Gastrocnemius medialis (tissue), 4 donors: ENCODE results near the gene MOGAT2. TPM values are rescaled to one million over a fixed set of nuclear protein-coding genes. Genes with fewer than 3 reads are reported as not detected.

Source experiments
- ATAC-seq, 2 donors: fragments of 150-250 bp; one replicate each; pipeline ENCODE4 v1.9.1; 2016
- DNase-seq, 2 donors: peaks; one replicate each; pipeline ENCODE4 v3.0.0-alpha.2; 2019
- H3K27ac ChIP-seq, 4 donors: fragments of 200-600 bp; sonication (generic); 1 replicate in 1 of 4; 2 replicates in 3 of 4; pipeline ENCODE4 v1.5.1; 2016 to 2018; ENCODE audit warnings: mild to moderate bottlenecking in 2 of 4, moderate library complexity in 1 of 4
- H3K27me3 ChIP-seq, 3 donors: fragments of 200-600 bp; sonication (generic) in 2 of 3; 1 replicate in 1 of 3; 2 replicates in 2 of 3; pipeline versions ENCODE4 v1.5.1 to v1.6.0; 2016 to 2019; ENCODE audit warnings: mild to moderate bottlenecking in 1 of 3, moderate library complexity in 1 of 3
- H3K36me3 ChIP-seq, 2 donors: fragments of 200-600 bp; sonication (generic) in 1 of 2; one replicate each; pipeline ENCODE4 v1.5.1; 2017 to 2018
- H3K4me1 ChIP-seq, 2 donors: fragments of 200-600 bp; sonication (generic) in 1 of 2; one replicate each; pipeline ENCODE4 v1.5.1; 2016 to 2017; ENCODE audit warnings: mild to moderate bottlenecking in 2 of 2
- H3K4me3 ChIP-seq, 4 donors: fragments of 200-600 bp; sonication (generic) in 3 of 4; 1 replicate in 1 of 4; 2 replicates in 3 of 4; pipeline ENCODE4 v1.5.1; 2016 to 2019; ENCODE audit warnings: mild to moderate bottlenecking in 2 of 4
- H3K9me3 ChIP-seq, 3 donors: fragments of 200-600 bp; sonication (generic) in 2 of 3; 1 replicate in 1 of 3; 2 replicates in 2 of 3; pipeline ENCODE4 v1.5.1; 2016 to 2019
- CTCF ChIP-seq, 5 experiments: fragments of 450-650 bp in 3 of 5; fragments of 200-600 bp in 2 of 5; sonication (generic) in 2 of 5; IDR thresholded peaks in 4 of 5; conservative IDR thresholded peaks in 1 of 5; 1 replicate in 4 of 5; 2 replicates in 1 of 5; pipeline ENCODE4 v1.5.1; 2016 to 2019; ENCODE audit warnings: antibody characterized with exemption in 5 of 5, mild to moderate bottlenecking in 3 of 5, moderate library complexity in 3 of 5
- POLR2A ChIP-seq, 2 donors: fragments of 450-650 bp; IDR thresholded peaks; one replicate each; pipeline ENCODE4 v1.6.1; 2017; ENCODE audit warnings: antibody characterized with exemption in 2 of 2, mild to moderate bottlenecking in 2 of 2, moderate library complexity in 2 of 2
- in situ Hi-C, 4 donors: fragments of 200-750 bp; cut with MboI; loops; one replicate each; pipeline versions ENCODE4 v1.15.0 to v1.8.0; 2017; ENCODE audit warnings: low sequenced_read_pairs in 4 of 4
- intact Hi-C: fragments of 100-400 bp; cut with DNase I; formaldehyde crosslinking; loops from one replicate; pipeline ENCODE4 v1.15.1; 2023; ENCODE audit warnings: low total_unique reads
- total RNA-seq, 4 donors: library from RNA; depleted of rRNA; stranded (reverse); fragments of >200 nt; gene quantifications; one replicate each; pipeline versions ENCODE4 v1.1.0 to v1.2.3, GENCODE V29; 2016

MOGAT2 gene
- total RNA-seq, 4 donors from 2014 or later: 0.10 to 0.66 (median 0.49) TPM; not detected in 1

- DNase-seq (no peak), ATAC-seq (no peak)
- no peaks in the 10 kb centered on the region for H3K36me3 ChIP-seq
- TF ChIP-seq POLR2A (IDR thresholded peaks at IDR 0.05) (no peak), CTCF (IDR thresholded peaks at IDR 0.05 in 4 of 5, conservative IDR thresholded peaks at IDR 0.05 in 1 of 5) (no peak)
- peaks cover 0 to 4% of the 10 kb centered on the region in 2 donors for H3K4me1 ChIP-seq
- in situ Hi-C loops (loop anchor here in 1 of 4 donors (10.0 kb wide), 1 partner anchor 142 kb away; no protein-coding TSS in a partner anchor), intact Hi-C loops (loop anchor here (1.0 kb wide), 1 partner anchor 46 kb away; the partner anchor contains the start of gene DGAT2)
- H3K27me3 ChIP-seq: no peaks in the 10 kb centered on the region
- H3K27ac ChIP-seq: no peak overlapping the region
- H3K4me3 ChIP-seq: no peak overlapping the region
- H3K9me3 ChIP-seq: no peaks in the 10 kb centered on the region
These were observed 5.0 kb downstream of the MOGAT2 start for GRCh38 chr11:75722669-75723042.

GRCh38 chr11:75725547-75726320, 8.1 kb downstream of the MOGAT2 start:
- no peaks in the 10 kb centered on the region for H3K9me3 ChIP-seq
- in situ Hi-C loops (loop anchor here in 1 of 4 donors (10.0 kb wide), 1 partner anchor 139 kb away; no protein-coding TSS in a partner anchor), intact Hi-C loops (no loop called here)
- peaks cover 0 to 7% of the 10 kb centered on the region in 2 donors for H3K4me1 ChIP-seq
- H3K27me3 ChIP-seq: no peaks in the 10 kb centered on the region
- no peak overlapping the region for H3K27ac ChIP-seq
- DNase-seq (no peak), ATAC-seq (no peak)
- TF ChIP-seq CTCF (IDR thresholded peaks at IDR 0.05 in 4 of 5, conservative IDR thresholded peaks at IDR 0.05 in 1 of 5) (no peak), POLR2A (IDR thresholded peaks at IDR 0.05) (no peak)
- H3K4me3 ChIP-seq: no peak overlapping the region
- no peaks in the 10 kb centered on the region for H3K36me3 ChIP-seq

GRCh38 chr11:75728992-75729391, 11.4 kb downstream of the MOGAT2 start:
- in situ Hi-C loops: loop anchor here in 1 of 4 donors (10.0 kb wide), 1 partner anchor 136 kb away; no protein-coding TSS in a partner anchor
- no peaks in the 10 kb centered on the region for H3K9me3 ChIP-seq
- ATAC-seq (peak in 1 of 2 donors; percentile 70), DNase-seq (no peak)
- TF ChIP-seq POLR2A (IDR thresholded peaks at IDR 0.05) (no peak), CTCF (IDR thresholded peaks at IDR 0.05 in 4 of 5, conservative IDR thresholded peaks at IDR 0.05 in 1 of 5) (no peak)
- H3K36me3 ChIP-seq: no peaks in the 10 kb centered on the region
- no peaks in the 10 kb centered on the region for H3K27me3 ChIP-seq
- intact Hi-C loops: no loop called here
- no peak overlapping the region for H3K4me3 ChIP-seq
- peaks cover 5 to 15% of the 10 kb centered on the region in 2 donors for H3K4me1 ChIP-seq
- H3K27ac ChIP-seq: peak overlapping the region in 1 of 4 donors; percentile 19

GRCh38 chr11:75731095-75731494, 13.5 kb downstream of the MOGAT2 start:
- DNase-seq (no peak), ATAC-seq (no peak)
- Histone ChIP-seq H3K36me3 (no peaks in the 10 kb centered on the region), H3K4me3 (no peak overlapping the region), H3K9me3 (no peaks in the 10 kb centered on the region), H3K4me1 (peaks cover 17 to 32% of the 10 kb centered on the region in 2 donors), H3K27ac (no peak overlapping the region), H3K27me3 (no peaks in the 10 kb centered on the region)
- no peak for TF ChIP-seq POLR2A (IDR thresholded peaks at IDR 0.05)
- no peak for TF ChIP-seq CTCF (IDR thresholded peaks at IDR 0.05 in 4 of 5, conservative IDR thresholded peaks at IDR 0.05 in 1 of 5)
- intact Hi-C loops (no loop called here), in situ Hi-C loops (no loop called here)
